WTC11 (cell line): ENCODE measurements around the gene FUBP3. TPM values are rescaled to one million over a fixed set of nuclear protein-coding genes. Genes with fewer than 3 reads are reported as not detected.

ENCODE experiments used
- ATAC-seq: fragments of 200-7000 bp; cut with Tn5 transposase; 2 replicates; pipeline ENCODE4 v1.10.0; 2021; ENCODE audit warnings: mild to moderate bottlenecking, moderate library complexity
- CTCF ChIA-PET: fragments of 300-600 bp; sonication (Branson Sonifier 250); formaldehyde crosslinking; loops from one replicate; lab custom pipeline; 2021; ENCODE audit warnings: antibody characterized with exemption; lab: Charles Lee
- POLR2A ChIA-PET: fragments of 350-600 bp; sonication (Branson Sonifier 250); formaldehyde crosslinking; loops from one replicate; lab custom pipeline; 2021; ENCODE audit warnings: antibody characterized with exemption; lab: Charles Lee
- DNase-seq: peaks from one replicate; pipeline ENCODE4 v3.0.0; 2021; ENCODE audit warnings: low spot score
- H3K27ac Mint-ChIP-seq: 2 replicates; pipeline ENCODE4 v1.8.0; 2021; ENCODE audit warnings: mixed read lengths
- H3K27me3 Mint-ChIP-seq: 2 replicates; pipeline ENCODE4 v1.8.0; 2021; ENCODE audit warnings: low read depth, mild to moderate bottlenecking, moderate library complexity, mixed read lengths
- H3K36me3 Mint-ChIP-seq: 2 replicates; pipeline ENCODE4 v1.8.0; 2021; ENCODE audit warnings: mixed read lengths
- H3K4me1 Mint-ChIP-seq: 2 replicates; pipeline ENCODE4 v1.8.0; 2022; ENCODE audit warnings: mixed read lengths
- H3K4me3 Mint-ChIP-seq: 2 replicates; pipeline ENCODE4 v1.8.0; 2021; ENCODE audit warnings: mild to moderate bottlenecking, moderate library complexity, mixed read lengths
- H3K9me3 Mint-ChIP-seq: 2 replicates; pipeline ENCODE4 v1.8.0; 2021; ENCODE audit warnings: mixed read lengths
- FOXP1 ChIP-seq: sonication (generic); formaldehyde crosslinking; IDR thresholded peaks from 2 replicates; pipeline ENCODE4 v1.8.0; 2022; ENCODE audit warnings: missing genetic modification reagents, mild to moderate bottlenecking, moderate library complexity, borderline replicate concordance
- IRF2 ChIP-seq: sonication (generic); formaldehyde crosslinking; IDR thresholded peaks from 2 replicates; pipeline ENCODE4 v1.8.0; 2022; ENCODE audit warnings: low read depth, missing genetic modification reagents, borderline replicate concordance
- KAT7 ChIP-seq: sonication (generic); formaldehyde crosslinking; IDR thresholded peaks from 2 replicates; pipeline ENCODE4 v1.8.1; 2023; ENCODE audit warnings: missing genetic modification reagents, mild to moderate bottlenecking, borderline replicate concordance
- MYBL2 ChIP-seq: sonication (generic); formaldehyde crosslinking; IDR thresholded peaks from 2 replicates; pipeline ENCODE4 v1.8.1; 2023; ENCODE audit warnings: mild to moderate bottlenecking, moderate library complexity, missing genetic modification reagents
- TEAD1 ChIP-seq: sonication (generic); formaldehyde crosslinking; IDR thresholded peaks from 2 replicates; pipeline ENCODE4 v1.8.0; 2022; ENCODE audit warnings: mild to moderate bottlenecking, missing genetic modification reagents
- total RNA-seq: library from RNA; stranded (reverse); gene quantifications from 3 replicates; pipeline ENCODE4 v1.2.3, GENCODE V29; 2021
- TF ChIP-seq, protein P1 (sequence below): sonication (generic); formaldehyde crosslinking; IDR thresholded peaks from 2 replicates; pipeline ENCODE4 v1.8.1; 2022; ENCODE audit warnings: mild to moderate bottlenecking, moderate library complexity, missing genetic modification reagents
- TF ChIP-seq, protein P2 (sequence below): fragments of 250-450 bp; sonication (Bioruptor Pico); IDR thresholded peaks from 2 replicates; pipeline ENCODE4 v1.9.0; 2021; ENCODE audit warnings: mild to moderate bottlenecking, borderline replicate concordance
- TF ChIP-seq, protein P3 (sequence below): sonication (generic); formaldehyde crosslinking; IDR thresholded peaks from 2 replicates; pipeline ENCODE4 v1.8.0; 2023; ENCODE audit warnings: missing genetic modification reagents
- TF ChIP-seq, protein P4 (sequence below): sonication (generic); formaldehyde crosslinking; IDR thresholded peaks from 2 replicates; pipeline ENCODE4 v1.8.0; 2022; ENCODE audit warnings: missing genetic modification reagents
- TF ChIP-seq, protein P5 (sequence below): sonication (generic); formaldehyde crosslinking; IDR thresholded peaks from 2 replicates; pipeline ENCODE4 v1.8.1; 2023; ENCODE audit warnings: mild to moderate bottlenecking, moderate library complexity, missing genetic modification reagents
- TF ChIP-seq, protein P6 (sequence below): sonication (generic); formaldehyde crosslinking; IDR thresholded peaks from 2 replicates; pipeline ENCODE4 v1.8.1; 2022; ENCODE audit warnings: mild to moderate bottlenecking, missing genetic modification reagents, moderate library complexity, borderline replicate concordance
- TF ChIP-seq, protein P7 (sequence below): fragments of 250-450 bp; sonication (Bioruptor Pico); IDR thresholded peaks from 2 replicates; pipeline ENCODE4 v1.9.0; 2021; ENCODE audit warnings: mild to moderate bottlenecking

The FUBP3 gene
- total RNA-seq, 1 experiment from 2014 or later, result 83.0 TPM

DNA sequence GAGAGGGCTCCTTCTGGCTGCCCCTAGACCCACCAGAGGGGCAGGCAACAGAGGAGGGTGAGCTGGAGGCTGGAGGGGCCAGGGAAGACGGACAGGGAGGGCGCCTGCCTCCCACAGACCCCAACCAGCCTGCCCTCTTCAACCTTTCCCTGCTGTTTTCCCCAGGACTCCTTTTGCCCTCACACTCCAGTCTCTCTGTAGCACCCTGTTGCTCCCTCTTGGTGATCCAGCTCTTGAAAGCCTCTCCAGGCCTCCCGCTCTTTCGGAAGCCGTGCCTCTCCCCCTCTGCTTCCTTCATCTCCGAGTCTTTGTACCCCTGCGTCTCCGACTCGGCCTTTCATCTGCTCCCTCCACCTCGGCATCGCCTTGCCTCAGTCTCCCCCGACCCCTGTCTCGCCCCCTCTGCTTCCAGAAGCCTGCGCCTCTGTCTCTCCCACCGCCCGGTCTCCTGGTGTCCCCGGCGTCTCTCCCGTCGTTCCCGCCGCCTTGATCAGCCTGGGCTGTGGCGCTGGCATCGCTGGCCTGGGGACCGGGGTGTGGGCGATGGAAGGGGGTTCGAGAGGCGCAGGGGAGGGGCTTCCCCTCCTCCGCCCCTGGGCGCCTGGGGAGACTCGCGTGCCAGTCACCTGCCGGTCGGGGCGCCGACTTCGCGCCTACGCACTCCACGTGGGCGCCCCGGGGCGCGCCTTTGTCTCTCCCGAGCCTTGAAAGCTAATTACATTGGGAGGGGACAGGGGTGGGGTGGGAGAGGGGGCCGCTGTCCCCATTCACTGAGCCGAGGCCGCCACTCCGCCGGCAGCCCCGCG, 79.7 kb downstream of the FUBP3 start (continued):
- TF ChIP-seq, protein P1, sequence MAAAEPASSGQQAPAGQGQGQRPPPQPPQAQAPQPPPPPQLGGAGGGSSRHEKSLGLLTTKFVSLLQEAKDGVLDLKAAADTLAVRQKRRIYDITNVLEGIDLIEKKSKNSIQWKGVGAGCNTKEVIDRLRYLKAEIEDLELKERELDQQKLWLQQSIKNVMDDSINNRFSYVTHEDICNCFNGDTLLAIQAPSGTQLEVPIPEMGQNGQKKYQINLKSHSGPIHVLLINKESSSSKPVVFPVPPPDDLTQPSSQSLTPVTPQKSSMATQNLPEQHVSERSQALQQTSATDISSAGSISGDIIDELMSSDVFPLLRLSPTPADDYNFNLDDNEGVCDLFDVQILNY, result 0 out of 2 replicates have a peak, but pooled peaks have one; percentile 34
- TF ChIP-seq, protein P2, sequence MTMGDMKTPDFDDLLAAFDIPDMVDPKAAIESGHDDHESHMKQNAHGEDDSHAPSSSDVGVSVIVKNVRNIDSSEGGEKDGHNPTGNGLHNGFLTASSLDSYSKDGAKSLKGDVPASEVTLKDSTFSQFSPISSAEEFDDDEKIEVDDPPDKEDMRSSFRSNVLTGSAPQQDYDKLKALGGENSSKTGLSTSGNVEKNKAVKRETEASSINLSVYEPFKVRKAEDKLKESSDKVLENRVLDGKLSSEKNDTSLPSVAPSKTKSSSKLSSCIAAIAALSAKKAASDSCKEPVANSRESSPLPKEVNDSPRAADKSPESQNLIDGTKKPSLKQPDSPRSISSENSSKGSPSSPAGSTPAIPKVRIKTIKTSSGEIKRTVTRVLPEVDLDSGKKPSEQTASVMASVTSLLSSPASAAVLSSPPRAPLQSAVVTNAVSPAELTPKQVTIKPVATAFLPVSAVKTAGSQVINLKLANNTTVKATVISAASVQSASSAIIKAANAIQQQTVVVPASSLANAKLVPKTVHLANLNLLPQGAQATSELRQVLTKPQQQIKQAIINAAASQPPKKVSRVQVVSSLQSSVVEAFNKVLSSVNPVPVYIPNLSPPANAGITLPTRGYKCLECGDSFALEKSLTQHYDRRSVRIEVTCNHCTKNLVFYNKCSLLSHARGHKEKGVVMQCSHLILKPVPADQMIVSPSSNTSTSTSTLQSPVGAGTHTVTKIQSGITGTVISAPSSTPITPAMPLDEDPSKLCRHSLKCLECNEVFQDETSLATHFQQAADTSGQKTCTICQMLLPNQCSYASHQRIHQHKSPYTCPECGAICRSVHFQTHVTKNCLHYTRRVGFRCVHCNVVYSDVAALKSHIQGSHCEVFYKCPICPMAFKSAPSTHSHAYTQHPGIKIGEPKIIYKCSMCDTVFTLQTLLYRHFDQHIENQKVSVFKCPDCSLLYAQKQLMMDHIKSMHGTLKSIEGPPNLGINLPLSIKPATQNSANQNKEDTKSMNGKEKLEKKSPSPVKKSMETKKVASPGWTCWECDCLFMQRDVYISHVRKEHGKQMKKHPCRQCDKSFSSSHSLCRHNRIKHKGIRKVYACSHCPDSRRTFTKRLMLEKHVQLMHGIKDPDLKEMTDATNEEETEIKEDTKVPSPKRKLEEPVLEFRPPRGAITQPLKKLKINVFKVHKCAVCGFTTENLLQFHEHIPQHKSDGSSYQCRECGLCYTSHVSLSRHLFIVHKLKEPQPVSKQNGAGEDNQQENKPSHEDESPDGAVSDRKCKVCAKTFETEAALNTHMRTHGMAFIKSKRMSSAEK (CRISPR knock-in tag), result no peak
- no peak for TF ChIP-seq FOXP1
- TF ChIP-seq IRF2, result no peak
- TF ChIP-seq, protein P3, sequence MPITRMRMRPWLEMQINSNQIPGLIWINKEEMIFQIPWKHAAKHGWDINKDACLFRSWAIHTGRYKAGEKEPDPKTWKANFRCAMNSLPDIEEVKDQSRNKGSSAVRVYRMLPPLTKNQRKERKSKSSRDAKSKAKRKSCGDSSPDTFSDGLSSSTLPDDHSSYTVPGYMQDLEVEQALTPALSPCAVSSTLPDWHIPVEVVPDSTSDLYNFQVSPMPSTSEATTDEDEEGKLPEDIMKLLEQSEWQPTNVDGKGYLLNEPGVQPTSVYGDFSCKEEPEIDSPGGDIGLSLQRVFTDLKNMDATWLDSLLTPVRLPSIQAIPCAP (CRISPR knock-in tag), result no peak
- TF ChIP-seq, all 79 proteins: peak for 8

DNA sequence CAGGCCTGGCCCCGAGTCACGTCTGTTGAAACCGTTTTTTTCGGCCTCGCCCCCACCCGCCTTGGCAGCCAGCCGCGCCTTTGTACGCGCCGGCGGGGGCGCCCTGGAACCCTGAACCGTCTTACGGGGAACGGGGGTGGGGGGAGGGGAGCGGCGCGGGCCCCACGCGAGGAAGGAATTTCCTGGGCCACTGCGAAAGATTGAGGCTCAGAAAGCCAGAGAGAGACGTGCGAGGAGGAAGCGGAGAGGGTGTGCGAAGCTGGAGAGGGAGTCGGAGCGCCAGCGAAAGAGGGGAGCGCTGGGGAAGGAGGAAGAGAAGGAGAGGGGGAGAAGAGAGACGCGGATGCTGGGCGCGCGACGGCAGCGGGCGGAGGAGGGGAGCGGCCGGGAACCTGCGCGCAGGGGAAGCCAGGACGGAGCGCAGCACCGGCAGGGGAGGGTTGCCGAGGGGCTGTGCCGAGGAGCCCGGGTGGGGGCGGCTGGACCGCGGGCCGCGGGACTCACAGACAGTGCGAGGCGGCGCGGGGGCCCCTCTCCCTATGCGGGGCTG, 80.4 kb downstream of the FUBP3 start:
- 0 out of 2 replicates have a peak, but pooled peaks cover 3% of the 10 kb centered on the region for H3K36me3 Mint-ChIP-seq
- peaks cover 16% of the 10 kb centered on the region for H3K4me1 Mint-ChIP-seq
- DNase-seq, result peak; percentile 76
- TF ChIP-seq, protein P4, sequence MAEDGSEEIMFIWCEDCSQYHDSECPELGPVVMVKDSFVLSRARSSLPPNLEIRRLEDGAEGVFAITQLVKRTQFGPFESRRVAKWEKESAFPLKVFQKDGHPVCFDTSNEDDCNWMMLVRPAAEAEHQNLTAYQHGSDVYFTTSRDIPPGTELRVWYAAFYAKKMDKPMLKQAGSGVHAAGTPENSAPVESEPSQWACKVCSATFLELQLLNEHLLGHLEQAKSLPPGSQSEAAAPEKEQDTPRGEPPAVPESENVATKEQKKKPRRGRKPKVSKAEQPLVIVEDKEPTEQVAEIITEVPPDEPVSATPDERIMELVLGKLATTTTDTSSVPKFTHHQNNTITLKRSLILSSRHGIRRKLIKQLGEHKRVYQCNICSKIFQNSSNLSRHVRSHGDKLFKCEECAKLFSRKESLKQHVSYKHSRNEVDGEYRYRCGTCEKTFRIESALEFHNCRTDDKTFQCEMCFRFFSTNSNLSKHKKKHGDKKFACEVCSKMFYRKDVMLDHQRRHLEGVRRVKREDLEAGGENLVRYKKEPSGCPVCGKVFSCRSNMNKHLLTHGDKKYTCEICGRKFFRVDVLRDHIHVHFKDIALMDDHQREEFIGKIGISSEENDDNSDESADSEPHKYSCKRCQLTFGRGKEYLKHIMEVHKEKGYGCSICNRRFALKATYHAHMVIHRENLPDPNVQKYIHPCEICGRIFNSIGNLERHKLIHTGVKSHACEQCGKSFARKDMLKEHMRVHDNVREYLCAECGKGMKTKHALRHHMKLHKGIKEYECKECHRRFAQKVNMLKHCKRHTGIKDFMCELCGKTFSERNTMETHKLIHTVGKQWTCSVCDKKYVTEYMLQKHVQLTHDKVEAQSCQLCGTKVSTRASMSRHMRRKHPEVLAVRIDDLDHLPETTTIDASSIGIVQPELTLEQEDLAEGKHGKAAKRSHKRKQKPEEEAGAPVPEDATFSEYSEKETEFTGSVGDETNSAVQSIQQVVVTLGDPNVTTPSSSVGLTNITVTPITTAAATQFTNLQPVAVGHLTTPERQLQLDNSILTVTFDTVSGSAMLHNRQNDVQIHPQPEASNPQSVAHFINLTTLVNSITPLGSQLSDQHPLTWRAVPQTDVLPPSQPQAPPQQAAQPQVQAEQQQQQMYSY, result peak; percentile 35; the same call in 1 of the 2 replicates
- TF ChIP-seq KAT7, result no peak
- TF ChIP-seq, all 79 proteins: peak for 1
- ChIA-PET POLR2A (no interaction called here), CTCF (interaction anchor here (1.0 to 4.5 kb wide), 2 partner anchors 23 to 199 kb away, joined by 3 to 39 read pairs; no protein-coding TSS in a partner anchor)
- H3K4me3 Mint-ChIP-seq, result peak overlapping the region; percentile 62
- H3K27me3 Mint-ChIP-seq, result peaks cover 100% of the 10 kb centered on the region
- H3K9me3 Mint-ChIP-seq, result no peaks in the 10 kb centered on the region
- H3K27ac Mint-ChIP-seq, result no peak overlapping the region
- ATAC-seq, result peak; percentile 10

DNA sequence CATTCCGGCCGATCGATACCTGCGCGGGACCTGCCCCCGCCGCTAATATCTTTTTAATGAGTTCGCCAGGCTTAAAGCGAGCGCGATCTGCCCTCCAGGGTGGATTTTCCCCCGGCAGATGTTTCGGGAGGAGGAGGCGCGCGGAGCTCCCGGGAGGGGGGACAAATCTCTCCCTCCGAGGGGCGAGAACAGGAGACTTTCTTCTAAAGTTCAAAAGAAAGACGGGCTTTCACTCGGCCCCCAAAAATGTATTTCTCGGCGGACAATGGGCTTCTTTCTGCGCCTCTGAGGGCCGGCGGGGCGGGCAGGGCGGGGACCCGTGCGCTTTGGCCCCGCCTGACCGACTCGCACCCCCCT, 80.9 kb downstream of the FUBP3 start:
- TF ChIP-seq, protein P3 (CRISPR knock-in tag), result no peak
- TF ChIP-seq, protein P5, sequence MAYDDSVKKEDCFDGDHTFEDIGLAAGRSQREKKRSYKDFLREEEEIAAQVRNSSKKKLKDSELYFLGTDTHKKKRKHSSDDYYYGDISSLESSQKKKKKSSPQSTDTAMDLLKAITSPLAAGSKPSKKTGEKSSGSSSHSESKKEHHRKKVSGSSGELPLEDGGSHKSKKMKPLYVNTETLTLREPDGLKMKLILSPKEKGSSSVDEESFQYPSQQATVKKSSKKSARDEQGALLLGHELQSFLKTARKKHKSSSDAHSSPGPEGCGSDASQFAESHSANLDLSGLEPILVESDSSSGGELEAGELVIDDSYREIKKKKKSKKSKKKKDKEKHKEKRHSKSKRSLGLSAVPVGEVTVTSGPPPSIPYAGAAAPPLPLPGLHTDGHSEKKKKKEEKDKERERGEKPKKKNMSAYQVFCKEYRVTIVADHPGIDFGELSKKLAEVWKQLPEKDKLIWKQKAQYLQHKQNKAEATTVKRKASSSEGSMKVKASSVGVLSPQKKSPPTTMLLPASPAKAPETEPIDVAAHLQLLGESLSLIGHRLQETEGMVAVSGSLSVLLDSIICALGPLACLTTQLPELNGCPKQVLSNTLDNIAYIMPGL (CRISPR knock-in tag), result no peak
- TF ChIP-seq, protein P6, sequence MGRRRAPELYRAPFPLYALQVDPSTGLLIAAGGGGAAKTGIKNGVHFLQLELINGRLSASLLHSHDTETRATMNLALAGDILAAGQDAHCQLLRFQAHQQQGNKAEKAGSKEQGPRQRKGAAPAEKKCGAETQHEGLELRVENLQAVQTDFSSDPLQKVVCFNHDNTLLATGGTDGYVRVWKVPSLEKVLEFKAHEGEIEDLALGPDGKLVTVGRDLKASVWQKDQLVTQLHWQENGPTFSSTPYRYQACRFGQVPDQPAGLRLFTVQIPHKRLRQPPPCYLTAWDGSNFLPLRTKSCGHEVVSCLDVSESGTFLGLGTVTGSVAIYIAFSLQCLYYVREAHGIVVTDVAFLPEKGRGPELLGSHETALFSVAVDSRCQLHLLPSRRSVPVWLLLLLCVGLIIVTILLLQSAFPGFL (CRISPR knock-in tag), result no peak
- TF ChIP-seq MYBL2 (CRISPR knock-in tag) (no peak), TEAD1 (no peak)
- TF ChIP-seq, protein P7, sequence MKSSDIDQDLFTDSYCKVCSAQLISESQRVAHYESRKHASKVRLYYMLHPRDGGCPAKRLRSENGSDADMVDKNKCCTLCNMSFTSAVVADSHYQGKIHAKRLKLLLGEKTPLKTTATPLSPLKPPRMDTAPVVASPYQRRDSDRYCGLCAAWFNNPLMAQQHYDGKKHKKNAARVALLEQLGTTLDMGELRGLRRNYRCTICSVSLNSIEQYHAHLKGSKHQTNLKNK (CRISPR knock-in tag), result no peak
- ATAC-seq, result no peak
- Mint-ChIP-seq H3K9me3 (no peaks in the 10 kb centered on the region), H3K4me3 (peak overlapping the region; percentile 63), H3K27me3 (peaks cover 100% of the 10 kb centered on the region), H3K4me1 (peaks cover 17% of the 10 kb centered on the region), H3K27ac (no peak overlapping the region), H3K36me3 (0 out of 2 replicates have a peak, but pooled peaks cover 3% of the 10 kb centered on the region)
- no peak for DNase-seq
- CTCF ChIA-PET, result interaction anchor here (1.0 to 4.5 kb wide), 2 partner anchors 23 to 200 kb away, joined by 3 to 39 read pairs; no protein-coding TSS in a partner anchor
- POLR2A ChIA-PET, result interaction anchor here (0.6 kb wide), 1 partner anchor 9 kb away, joined by 4 read pairs; no protein-coding TSS in a partner anchor
